Hypothalamus (tissue), 51 donors: Measurements from ENCODE around the gene FAM53A.
A peak's percentile ranks its signal among the peaks of the same experiment; 100 is the strongest.
"Not testable (repeated sequence)": the region's sequence is repeated elsewhere in the genome, so short reads cannot be mapped to it uniquely, and the experiment has no call there.

ENCODE experiments used
- DNase-seq, 51 donors: peaks; one replicate each; lab custom pipeline; 2025; lab: John Stamatoyannopoulos, UW

Gene FAM53A

DNA sequence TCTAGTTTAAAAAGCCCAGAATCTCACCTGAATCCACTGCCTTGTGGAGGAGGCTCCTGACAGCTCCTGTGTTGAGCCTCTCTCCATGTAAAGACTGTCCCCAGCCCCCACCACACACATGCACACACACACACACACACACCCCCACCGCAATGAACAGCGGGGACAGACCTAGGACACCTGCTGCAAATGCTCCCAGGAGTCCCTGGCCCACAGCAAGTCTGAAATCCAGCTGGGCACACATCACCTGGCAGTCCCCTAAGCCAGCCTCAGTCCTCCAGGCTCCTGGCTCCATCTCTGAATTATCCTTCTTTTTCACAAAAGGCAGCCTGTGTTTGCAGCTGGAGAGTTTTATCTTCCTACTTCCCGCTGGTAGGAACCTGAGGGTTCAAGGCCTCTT lies 6.6 kb upstream of the FAM53A start:
- no peak for DNase-seq

DNA sequence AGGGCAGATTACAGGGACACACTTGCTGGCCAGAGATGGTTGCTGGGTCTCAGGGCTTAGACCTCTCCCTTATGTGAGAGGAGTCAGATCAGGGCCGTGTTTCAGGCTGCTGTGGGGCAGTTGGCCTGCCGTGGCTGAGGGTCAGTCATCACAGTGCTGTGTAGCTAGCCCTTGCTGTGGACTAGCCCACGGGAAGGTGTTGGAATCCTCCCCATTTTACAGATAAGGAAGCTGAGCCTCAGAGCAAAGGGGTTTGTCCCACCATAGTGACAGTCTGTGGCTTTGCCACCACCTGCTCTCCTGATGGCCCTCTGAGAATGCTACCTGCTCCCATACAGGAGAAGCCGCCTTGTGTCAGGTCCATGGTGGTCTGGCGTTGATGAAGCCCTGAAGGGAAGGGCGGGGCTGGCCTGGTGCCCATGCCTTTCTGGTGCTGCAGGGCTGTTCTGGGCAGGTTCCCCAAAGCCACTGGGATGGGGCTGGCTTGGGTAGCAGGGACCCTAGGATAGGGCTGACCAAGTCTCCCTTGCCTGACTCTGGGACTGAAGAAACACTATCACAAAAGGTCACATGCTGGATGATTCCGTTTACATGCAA lies 2.4 kb upstream of the FAM53A start:
- no peak for DNase-seq

DNA sequence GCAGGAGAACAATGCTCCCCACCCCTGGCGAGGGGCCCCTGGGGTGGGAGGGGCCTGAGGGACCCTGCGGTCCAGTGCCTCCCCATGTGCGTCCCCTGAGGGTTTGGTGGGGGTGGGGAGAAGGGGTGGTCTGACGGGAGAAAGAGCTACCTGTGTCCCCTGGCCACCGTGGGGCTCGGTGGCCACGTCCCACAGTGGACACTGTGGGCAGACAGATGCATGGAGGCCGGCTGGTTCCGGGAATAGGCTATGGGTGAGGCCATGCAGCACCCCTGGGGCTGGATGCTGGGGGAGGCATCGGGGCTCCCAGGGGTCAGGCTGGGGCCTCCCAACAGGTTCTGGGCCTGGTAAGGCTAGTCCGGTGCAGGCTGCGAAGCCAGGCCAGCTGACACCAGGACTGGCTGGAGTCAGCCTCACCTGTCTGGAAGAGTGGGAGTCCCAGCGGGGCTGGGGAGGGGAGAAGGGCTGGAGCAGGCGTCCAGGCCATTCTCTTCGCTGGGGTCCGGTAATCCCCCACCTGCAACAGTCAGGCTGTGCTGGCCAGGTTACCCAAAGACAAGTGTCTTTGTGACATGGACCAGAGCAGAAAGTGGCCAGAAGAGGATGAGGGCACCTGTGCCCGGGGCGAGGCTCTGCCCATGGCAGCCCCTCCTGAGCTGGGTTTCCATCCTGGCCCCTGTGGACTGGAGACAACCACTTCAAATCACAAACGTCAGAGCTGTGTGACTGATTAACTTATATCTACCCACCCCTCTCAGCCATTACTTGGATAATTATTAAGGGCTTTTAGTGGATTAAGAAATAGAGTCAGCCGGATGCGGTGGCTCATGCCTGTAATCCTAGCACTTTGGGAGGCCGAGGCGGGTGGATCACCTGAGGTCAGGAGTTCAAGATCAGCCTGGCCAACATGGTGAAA lies 1.4 kb upstream of the FAM53A start:
- DNase-seq, result no peak

DNA sequence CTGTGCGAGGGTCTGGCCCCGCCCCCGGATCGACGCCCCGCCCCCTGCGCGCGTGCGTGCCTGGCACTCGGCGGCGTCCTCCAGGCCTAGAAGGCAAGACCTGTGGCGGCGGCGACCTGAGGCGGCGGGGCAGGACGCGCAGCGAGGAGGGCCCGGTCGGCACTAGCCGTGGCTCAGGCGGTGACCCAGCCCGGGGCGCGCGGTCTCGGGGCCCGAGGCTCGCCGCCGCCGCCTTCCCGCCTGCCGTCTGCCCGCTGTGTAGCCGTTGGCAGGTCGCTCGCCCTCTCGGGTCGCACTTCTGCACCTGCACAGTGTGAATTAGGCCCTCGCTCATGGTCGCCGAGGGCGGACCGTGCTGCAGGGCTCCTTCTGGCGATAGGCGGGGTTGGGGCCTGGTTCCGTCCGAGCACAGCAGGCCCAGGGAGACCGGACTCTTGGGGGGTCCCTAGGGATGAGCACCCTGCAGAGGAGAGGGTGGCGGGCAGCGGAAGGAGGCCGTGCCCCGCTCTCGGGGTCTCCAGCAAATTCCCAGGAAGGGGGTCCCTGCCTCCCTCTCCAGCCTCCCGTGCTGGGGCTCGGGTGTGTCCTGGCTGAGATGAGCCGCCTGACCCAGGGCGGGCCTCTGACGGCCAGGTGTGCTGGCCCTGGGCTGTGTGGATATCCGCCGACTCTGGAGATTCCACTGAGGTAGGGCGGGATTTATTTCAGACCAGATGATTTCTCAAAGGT lies 557 bp upstream of the FAM53A start:
- peak in 6 of 51 donors; percentile 67 to 81 (median 72) for DNase-seq

DNA sequence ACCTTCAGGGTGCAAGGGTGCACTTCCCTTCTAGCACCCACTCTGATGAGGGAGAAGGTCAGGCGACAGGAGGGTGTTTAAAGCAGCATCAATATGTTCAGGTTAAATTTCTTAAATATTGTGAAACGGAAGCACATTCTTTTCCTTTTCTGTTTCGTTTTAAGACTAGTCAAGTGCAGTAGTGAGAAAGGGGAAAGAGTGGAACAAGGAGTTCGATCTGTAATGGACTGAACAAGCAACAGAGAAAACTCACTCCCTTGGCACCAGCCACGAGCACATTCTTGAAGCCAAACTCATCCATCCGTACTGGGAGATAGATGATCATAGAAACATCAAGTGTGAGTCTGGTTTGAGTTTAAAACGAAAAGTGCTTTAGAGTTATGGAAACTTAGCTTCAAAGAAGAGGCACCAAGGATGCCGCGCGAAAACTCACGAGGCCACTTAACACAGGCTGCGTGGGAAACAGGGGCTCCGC lies 815 bp downstream of the FAM53A start:
- peak in 6 of 51 donors; percentile 11 to 44 (median 24) for DNase-seq

DNA sequence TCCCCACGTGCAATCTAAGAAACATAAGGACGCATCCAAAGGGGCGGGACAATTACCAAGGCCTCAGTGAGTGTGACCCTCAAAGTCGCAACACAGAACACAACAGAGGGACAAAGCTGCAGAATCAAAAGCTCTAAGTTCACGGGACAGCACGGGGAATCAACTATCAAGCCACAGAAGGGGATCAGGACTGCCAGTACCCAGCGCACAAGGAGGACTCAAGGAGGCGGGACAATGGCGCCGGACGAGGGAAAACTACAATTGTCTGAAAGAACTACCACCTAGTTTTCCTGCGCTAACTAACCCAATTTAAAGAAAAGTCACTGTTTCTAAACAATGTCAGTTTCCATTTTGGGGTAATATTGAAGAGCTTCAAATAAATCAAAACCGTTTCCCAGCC lies 1.3 kb downstream of the FAM53A start:
- DNase-seq, result no peak

DNA sequence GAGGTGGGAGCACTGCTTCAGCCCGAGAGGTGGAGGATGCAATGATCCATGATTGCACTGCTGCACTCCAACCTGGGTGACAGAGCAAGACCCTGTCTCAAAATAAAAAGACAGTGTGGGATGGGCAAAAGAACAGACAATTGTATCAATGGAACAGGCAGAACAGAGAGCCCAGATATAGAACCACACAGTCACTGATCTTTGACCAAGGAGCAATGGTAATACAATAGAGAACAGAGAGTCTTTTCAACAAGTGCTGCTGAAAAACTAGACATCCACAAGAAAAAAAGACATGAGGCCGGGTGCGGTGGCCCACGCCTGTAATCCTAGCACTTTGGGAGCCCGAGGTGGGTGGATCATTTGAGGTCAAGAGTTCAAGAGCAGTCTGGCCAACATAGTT lies 5.9 kb downstream of the FAM53A start:
- DNase-seq, result no peak

DNA sequence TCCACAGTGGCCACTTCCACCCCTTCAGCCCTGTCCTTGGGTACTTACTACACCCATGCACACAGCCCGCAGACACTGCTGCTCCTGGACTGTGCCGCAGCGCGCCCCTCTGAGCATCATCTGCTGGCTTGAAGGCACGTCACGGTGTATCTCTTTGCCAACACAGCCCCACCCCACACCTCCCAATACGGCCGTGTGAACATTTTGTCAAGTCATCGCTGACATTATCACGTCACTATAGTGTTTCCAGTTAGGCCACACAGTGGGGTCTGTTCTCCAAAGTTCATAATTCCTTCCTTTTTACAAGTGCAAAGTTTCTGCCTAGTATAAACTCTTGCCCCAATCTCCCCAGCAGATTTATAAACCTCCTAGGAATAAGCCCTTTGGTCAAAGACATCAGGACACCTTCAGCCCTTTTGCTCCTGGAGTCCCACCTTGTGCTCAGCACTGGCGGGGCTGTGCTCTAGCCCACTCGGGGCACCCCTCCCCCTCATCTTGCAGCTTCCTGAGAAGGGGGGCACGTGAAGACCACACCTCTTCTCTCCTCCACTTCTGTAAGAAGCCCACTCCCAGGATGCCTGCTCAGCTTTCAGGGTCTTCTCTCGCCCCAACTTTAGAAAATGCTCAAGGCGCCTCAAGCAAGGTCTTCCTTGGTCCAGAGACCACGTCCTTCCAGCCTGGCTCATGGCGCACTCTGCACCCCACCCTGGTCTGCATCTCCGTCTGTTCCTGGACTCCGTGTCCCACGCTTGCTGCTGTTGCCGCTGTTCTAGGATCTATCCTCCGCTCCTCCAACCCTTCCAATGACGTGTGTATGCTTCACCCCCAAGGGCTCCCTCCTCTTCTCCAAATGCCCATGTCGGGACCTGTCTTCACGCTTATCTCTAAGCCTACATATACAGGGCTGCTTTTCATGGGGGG lies 7.2 kb downstream of the FAM53A start:
- DNase-seq, result no peak

DNA sequence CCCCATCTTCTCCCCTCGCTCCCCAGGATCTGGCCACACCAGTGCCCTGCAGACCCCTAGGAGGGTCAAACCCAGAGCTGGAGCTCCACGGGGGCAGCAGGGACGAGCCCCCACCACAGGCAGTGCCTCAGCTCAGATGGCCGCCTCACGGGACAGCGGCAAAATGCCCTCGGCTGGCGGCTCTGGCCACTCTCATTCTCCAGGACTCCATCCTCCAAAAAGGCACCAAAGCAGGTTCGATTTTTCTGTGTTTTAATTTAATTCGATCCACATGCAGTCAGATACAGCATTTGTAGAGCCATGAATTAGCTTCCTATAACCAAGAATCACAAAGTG lies 8.3 kb downstream of the FAM53A start:
- DNase-seq, result no peak

DNA sequence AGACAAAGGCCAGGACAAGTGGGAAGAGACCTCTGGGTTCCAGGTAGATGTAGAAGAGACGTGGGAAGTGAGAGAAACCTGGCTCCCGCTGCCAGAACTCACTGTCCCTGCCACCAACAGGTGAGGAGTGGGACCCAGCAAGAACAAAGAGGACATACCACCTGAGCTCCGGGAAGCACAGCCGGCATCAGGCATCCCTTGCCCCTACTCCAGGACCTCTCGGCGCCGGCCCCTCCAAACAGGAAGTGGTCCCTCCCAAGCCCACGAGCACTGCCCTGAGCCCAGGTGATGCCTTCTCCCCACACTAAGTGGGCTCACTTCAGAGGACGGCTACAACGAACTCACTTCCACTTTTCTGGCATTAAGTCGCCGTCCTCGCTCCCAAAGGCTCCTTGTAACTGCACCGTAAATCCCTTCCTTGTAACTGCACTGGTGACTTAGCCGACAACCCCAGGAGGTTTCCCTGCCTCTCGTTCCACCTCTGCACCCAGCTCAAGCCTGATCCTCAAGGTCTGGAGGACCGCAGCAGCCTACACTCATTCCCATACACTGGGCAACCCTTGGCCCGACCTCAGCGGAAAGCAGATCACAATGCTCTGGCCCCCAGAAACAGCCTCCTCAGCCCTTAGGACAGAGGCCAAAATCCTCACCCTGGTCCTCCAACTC lies 8.8 kb downstream of the FAM53A start:
- no peak for DNase-seq

DNA sequence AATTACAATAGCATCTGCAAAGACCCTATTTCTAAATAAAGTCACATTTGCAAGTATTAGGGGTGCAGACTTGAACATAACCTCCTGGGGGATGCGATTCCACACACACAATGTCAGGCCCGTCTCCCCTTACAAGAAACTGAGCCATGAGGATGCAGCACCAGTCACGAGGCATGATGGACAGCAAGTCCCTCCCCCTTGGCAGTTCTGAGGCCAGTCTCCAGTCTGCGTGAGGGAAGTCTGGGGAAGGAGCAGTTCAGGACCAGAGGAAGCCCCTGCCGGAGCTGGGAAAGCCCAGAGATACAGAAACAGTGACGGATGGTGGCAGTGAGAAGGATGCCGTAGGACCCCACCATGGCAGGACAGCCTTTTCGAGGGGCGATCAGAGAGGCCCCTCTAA lies 9.4 kb downstream of the FAM53A start:
- DNase-seq, result peak in 17 of 51 donors; percentile 10 to 68 (median 41)

DNA sequence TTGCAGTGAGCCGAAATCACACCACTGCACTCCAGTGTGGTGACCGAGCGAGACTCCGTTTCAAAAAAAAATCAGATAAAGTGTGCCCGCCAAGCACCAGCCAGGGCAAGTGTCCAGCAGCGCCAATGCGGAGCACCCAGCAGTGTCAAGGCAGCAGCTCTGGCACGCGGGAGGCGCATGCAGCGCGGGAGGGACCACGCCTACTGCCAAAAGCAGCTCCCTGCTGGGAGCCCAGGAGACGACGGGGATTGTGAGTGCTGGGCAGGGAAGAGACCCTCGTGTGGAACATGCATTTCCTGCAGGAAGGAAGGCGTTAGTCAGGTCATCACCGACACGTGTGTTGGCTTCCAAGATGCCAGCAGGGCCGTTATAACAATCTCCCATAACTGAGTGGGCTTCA lies 10.4 kb downstream of the FAM53A start:
- DNase-seq, result no peak

DNA sequence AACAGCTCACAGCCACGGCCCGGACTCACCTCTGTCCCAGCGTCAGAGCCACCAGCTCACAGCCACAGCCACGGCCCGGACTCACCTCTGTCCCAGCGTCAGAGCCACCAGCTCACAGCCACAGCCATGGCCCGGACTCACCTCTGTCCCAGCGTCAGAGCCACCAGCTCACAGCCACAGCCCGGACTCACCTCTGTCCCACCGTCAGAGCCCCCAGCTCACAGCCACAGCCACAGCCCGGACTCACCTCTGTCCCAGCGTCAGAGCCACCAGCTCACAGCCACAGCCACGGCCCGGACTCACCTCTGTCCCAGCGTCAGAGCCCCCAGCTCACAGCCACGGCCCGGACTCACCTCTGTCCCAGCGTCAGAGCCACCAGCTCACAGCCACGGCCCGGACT lies 13.1 kb downstream of the FAM53A start:
- DNase-seq, result not testable (repeated sequence)

DNA sequence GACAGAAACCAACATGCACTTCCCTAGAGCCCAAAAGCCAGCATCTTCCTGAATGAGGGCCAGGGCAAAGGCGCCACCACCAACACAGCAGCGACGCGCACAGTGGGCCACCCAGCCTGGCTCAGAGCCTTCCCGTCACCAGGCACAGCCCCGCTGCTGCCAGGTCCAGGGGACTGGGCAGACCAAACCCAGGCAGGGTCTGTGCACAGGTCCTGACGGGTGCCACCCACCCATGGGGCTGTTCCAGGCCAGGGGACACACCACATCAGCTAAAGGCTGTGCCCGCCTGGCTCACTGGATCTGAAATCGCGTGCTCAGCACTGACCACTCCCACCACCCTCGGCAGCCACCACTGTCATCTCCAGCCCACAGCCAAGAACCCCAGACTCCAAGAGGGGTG lies 13.8 kb downstream of the FAM53A start:
- no peak for DNase-seq

DNA sequence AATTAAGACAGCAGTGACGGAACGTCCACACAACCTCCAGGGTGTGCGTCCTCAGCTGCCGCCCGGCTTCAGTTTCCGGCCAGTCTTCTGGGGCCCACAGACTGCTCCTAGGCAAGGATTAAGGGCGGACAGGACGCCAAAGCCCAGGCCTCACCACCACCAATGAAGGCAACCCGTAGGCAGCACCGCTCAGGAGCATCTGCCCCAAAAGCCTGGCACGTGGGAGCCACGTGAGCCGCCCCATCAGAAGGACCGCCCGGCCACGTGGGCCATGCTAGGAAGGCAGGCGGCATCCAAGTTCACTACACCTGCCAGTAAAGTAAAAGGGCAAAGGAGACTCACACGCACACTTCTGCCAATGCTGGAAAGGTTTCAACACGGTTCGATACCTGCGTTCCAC lies 14.3 kb downstream of the FAM53A start:
- DNase-seq, result no peak

DNA sequence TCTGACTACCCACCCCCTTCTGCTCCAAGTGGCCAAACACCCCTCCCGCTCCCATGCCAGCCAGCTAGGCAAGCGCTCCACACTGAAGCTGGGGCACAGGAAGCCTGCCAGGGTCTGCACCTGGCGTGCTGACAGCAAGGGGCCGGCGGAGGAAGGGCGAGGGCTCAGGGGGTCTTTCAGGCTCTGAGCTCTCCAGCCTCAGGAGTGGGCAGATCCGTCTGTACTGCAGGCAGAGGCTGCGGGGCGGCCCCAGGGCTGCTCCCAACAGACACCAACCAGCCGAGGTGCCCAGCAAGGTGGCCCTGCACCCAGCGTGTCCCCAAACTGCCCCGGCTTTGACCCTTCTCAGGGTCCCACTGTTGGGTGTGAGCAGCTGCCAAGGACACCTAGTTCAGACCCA lies 14.8 kb downstream of the FAM53A start:
- no peak for DNase-seq

DNA sequence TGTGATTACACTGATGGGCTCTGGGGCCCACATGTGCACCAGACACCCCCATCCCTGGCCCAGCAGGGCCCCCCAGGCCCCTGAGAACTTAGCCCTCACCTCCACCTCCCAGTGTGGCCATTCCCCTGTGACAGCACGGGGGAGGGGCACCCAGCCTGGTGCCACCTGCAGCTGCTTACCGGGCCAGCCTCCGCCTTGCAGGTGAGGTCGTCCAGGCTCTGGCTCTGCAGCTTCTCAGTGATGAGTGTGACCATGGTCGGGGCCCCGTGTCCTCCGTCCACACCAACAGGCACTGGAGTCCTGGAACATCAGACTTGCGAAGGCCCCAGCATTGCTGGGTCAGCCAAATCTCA lies 15.6 kb downstream of the FAM53A start:
- DNase-seq, result no peak

DNA sequence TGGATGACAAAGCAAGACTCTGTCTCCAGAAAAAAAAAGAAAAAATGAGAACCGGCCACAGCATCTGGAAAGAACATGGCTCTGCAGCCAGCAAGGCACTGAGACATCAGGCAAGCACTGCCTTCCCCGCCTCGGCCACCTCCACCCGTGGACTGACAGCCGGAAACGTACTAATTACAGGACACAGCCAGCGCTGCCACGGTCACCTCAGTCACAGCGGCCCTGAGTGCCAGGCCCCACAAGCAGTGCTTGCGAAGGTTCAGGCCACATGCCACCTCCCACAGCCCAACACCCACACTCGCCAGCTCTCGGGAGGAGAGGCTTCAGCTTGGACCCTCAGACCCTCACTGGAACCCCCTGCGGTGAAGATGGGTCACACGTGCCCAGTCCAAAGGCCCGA lies 16.8 kb downstream of the FAM53A start:
- no peak for DNase-seq

DNA sequence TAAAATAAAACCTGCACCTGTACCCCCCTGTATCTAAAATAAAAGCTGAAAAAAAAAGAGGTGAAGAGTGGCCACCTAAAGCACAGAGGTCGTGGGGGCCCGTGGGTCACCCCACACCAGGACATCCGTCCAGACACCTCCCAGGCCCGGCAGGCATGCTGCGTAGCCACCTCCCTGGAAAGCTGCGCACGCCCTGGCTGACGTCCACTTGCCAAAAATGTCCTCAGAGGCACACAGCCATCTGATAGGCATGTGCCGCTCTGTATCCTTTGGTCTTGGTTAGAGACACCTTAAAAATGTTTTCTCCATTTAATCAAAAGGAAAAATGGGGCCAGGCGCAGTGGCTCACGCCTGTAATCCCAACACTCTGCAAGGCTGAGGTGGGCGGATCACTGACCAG lies 17.7 kb downstream of the FAM53A start:
- no peak for DNase-seq

DNA sequence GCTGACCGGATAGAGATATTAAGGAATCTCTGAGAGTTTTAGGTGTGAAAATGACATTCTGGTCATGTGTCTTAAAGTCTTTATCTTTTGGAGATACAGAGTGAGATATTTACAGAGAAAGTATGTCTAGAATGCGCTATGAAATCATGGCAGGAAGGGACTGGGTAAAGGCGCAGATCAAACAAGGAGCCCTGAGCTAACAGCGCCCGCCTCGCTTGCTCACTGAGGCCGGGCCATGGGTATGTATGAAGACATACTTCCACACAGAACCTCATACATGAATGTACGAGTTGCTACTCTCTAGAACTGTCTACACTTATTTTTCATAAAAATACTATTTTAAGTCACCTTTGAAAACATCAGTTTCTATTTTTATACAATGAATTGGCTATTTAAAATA lies 20.0 kb downstream of the FAM53A start:
- DNase-seq, result no peak
